Activated CD8-positive, alpha-beta memory T cell treated with anti-CD3 and anti-CD28 coated beads, Interleukin-2, amount 50 U/mL, for 4 hours (primary cell): ENCODE data around the gene SH2D5.
A peak's percentile ranks its signal among the peaks of the same experiment; 100 is the strongest.
"Not testable (repeated sequence)": the region's sequence is repeated elsewhere in the genome, so short reads cannot be mapped to it uniquely, and the experiment has no call there.

Experiments
- DNase-seq: peaks from one replicate; pipeline ENCODE4 v3.0.0-alpha.2; 2020

Gene SH2D5

DNA sequence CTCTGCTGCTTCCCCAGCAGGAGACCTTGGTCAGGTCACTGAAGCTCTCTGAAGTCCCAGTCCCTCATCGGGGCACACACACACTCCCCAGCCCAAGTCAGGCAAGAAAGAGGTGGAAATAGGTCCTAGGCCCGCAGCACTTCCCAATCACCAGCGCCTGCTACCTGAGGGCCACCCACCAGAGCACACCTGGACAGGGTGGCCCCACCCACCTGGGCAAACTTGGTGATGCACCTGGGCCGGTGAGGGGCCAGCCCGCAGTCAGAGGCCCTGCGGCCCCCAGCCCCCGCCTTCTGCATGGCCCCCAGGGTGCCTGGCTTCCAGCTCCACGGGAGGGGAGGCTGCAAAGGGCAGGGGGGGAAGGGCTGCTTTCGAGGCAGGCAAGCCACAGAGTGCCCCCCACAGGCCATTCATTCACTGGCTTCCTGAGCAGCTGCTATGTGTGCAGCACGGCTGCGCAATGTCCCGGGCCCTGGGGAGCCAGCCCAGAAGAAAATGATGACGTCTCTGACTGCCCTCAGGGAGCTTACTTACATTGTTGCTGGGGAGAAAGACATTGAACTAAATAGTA is 4.7 kb downstream of the SH2D5 start:
- no peak for DNase-seq

DNA sequence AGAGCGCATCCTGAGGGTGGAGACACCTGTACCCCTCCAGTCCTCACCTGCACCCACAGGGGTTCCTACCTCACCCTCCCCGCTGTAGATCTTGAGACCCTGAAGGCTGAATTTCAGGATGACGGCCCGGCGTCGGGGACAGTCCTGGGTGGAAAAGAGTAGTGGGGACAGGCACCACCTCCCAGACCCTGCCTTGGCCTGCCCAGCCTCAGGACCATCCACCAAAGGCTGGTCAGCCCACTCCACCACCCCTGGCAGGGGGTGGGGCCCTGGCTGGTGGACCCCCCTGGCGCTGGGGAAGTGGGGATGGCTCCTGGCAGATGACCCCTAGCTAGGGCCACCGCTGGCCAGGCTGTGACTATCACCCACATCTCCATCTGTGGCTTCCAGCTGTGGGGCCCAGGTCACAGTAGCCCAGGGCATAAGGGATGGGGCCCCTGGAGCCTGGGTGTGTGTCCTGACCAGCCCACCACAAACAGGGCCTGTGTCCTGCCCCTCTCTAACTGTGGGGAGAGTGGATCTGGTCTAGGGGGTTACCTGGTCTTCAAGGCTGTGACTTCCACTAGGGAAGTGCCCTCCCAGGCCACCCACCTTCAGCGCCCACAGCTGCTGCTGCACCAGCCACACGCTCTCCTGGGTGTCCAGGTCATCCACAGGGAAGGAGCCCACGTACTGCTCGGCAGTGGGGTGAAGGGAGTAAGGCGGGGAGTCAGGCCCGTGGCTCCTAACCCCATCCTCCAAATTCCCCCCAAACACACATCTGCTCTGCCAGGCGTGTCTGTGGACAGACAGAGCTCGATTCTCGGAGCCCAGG is 5.4 kb downstream of the SH2D5 start:
- DNase-seq, result no peak

DNA sequence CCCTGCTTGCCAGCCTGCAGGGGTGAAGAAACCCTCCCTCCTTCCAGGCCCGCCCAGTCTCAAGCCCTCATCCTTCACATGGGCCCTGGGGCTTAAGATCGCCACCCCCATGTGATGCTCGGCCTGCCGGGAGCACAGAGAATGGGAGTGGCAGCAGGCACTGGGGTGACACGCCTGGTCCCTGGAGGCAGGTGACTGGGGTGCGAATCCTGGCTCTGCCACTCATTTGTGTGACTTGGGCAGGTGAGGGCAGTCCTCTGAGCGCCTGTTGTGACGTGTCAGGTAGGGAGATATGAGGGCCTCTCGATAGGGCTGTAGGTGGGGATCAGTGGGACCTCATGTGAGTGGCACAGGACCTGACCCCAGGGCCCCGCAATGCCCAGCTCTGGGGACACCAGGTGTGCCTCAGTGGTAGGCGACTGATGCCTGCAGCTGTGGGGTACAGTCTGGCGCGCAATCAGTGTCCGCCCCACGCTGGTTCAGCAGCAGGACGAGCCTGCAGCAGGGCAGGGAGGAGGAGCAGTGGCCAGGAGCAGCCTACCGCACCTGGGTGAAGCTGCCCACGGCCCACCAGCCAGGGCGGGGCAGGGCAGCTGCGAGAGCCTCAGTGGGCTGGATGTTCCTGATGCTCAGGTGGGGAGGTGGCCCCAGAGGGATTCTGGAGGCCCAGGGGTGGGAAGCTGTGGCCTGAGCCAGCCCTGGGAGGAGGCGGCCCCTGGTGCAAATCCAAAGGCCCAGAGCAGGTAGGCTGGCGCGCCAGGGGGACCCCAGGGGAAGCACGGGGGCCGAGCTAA is 6.2 kb downstream of the SH2D5 start:
- DNase-seq, result no peak

DNA sequence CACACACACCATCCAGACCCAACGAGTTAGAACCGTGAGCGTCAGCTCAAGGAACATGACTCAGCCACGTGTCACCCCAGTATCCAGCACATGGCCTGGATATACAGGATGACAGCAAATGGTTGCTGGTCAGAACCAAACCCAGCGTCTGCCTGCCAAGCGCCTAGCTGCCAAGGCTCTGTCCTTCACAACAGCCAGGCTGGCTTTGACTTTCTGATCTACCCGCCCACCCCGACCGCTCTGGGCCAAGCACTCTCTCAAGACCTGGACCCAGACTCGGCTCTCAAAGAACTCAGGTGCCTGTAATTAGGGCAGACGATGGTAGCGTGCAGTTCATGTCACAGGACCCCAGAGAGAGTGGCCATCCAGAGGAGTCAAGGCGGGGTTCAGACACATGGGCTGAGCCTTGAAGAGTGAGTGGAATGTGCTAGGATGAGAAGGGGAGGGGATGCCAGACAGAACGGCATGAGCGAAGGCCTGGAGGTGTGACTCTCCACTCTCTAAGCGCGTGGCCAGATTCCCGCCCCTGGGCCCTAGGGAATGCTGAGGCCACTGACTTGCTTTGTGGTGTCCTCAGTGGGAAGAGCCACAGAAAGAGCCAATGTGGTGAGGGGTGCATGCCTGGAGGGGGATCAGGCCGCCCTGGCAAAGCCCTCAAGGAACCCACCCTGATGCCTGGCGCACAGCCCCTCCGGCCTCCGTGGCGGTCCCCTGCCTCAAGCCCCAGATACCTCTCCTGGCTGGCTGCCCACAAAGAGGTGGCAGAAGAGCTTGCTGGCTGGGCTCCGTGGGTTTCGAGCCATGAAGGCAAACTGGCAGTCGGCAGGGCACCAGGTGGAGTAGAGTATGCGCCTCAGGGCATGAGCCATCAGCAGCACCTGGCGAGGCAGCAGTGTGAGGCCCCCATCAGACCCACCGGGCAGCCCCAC is 7.0 kb downstream of the SH2D5 start:
- DNase-seq, result no peak

DNA sequence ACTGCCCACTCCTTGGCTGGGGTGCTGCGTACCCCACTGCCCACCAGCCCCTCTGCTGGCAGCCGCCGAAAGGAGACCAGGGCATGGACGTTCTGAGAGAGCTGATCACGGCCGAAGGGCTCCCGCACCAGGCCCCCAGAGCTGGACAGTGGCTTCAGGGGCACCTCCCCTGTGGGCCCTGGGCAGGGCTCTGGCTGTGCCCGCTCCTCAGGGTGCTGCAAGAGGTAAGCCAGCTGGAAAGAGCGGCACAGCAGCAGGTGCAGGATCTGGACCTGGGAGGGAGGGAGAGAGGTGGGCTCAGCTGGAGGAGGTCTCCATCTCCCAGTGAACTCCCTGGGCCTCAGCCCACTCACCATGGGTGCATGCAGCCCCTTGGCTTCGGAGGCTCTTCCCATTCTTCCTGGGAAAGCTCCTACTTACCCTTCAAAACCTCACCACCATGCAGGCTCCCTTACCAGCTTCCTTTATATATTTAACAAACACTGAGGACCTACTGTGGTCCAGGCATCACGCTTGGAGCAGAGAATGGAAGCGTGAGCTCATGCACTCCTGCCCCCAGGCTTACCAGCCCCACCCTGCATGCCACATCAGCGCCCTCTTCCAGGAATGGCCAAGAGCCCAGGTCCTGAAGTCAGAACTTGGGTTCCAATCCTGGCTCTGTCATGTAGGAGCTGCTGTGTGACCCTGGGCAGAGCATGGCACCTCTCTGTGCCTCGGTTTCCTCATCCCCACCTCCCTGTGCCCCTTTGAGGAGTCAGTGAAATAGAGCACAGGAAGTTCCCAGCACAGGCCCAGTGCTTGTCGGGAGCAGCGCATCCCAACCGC is 7.9 kb downstream of the SH2D5 start:
- no peak for DNase-seq

DNA sequence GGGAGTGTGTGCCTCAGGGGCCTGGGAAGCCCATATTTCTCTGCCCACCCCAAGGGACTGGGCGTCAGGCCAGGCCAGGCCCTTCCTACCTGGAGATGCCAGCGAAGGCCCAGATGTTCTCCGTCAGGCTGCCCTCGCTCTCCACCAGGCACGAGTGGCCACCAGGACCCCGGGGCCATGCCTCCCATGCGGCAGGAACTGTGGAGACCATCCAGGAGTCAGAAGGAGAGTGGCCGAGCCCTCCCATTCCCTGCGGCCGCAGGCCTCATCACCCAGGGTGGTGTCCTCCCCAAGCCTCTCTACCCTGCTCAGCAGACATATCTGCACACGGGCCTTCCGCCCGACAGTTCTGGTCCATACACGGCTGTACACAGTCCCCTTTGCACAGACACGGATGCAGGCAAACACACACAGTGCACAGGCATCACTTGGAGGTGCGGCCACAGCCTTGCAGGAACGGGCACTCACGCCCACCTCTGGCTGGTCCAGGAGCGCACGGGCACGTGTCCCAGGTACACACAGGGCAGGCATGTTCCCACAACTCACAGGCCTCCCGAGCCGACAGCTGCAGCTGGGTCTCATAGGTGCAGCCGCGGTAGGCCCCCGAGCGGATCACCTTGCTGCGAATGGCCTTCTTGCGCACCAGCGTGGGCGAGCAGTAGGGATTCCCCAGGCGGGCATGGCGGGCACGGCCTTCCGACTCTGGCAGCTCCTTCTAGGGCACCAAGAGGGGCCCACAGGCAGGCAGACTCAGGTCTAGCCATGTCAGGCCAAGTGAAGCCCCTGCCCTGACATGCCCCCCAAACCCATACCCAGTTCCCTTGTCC is 8.8 kb downstream of the SH2D5 start:
- DNase-seq, result no peak

DNA sequence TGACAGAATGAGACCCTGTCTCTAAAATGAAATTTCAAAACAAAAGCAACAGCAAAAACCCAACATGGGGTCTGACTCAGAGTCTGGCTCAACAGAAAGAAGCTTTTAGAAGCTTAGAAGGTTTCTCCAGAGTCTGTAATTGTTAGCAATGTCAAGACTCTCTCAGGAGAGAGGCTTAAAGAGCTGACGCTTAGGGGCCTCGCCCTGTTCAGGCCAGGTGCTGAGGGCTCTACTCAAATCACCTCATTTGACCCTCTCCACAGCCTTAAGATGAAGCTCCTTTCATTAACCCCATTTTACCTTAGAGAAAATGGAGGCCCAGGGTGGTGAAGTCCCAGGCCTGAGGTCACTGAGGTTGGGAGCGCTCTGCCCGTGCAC is 9.4 kb downstream of the SH2D5 start:
- DNase-seq, result no peak

DNA sequence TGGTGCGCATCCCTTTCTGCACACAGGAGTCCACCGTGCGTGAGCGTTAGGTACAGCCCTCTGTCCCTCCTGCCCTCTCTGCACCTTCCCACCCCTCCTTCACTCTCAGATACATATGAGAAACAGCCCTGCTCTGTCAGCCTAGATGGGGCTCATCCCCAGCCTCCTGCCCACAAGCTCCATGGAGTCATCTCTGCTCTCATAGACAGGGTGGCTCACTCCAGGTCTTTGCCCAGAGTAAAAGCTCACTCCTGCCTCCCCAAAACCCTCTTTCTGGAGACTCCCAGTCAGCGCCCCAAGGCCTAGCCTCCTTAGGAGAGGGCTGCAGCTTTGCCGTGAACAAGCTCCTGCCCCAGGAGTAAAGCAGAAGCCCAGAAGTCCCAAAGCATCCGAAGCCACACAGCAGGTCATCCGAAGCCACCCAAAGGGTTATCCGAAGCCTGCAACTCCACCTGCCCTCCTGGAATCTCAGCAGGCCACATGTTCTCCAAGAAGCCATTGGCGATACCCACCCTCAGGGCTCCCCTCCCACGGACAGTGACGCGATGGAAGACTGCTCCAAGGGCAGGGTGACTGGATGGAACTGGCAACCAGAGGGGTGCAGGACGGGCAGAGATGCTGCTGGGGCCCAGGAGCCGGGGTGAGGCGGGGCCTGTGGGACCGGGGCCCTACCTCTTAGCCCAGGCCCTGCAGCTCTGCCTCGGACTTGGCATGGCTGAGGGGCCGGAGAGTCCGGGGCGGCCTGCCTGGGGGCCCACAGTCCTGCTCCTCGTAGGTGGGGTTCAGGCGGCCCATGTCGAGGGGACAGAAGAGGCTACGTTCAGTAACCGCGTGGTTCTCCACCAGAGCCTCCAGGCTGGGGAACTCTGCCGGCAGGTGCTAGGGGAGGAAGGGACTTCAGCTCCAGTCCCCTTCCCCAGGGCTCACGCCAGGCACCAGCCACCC is 11.1 kb downstream of the SH2D5 start:
- no peak for DNase-seq

DNA sequence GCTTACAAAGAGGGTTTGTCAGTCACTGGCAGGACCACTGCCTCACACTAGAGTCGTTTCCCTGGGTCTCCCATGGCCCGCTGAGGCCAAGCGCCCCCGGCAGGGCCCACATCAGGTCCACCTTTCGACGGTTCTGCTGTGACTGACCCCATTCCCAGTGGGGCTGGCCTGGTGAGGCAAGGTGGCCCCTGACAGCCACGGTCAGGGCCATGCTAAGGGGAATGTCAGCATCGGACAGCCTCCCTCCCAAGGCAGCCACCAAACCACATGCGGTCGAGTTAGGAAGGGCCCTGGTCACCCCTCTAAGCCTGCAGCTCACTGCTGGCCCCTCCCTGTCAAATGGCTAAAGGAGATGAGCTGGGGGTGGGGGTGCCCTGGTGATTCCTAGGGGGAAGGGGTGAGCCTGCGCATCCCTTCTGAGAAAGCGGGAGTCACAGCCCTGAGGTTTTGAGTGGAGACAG is 11.8 kb downstream of the SH2D5 start:
- no peak for DNase-seq

DNA sequence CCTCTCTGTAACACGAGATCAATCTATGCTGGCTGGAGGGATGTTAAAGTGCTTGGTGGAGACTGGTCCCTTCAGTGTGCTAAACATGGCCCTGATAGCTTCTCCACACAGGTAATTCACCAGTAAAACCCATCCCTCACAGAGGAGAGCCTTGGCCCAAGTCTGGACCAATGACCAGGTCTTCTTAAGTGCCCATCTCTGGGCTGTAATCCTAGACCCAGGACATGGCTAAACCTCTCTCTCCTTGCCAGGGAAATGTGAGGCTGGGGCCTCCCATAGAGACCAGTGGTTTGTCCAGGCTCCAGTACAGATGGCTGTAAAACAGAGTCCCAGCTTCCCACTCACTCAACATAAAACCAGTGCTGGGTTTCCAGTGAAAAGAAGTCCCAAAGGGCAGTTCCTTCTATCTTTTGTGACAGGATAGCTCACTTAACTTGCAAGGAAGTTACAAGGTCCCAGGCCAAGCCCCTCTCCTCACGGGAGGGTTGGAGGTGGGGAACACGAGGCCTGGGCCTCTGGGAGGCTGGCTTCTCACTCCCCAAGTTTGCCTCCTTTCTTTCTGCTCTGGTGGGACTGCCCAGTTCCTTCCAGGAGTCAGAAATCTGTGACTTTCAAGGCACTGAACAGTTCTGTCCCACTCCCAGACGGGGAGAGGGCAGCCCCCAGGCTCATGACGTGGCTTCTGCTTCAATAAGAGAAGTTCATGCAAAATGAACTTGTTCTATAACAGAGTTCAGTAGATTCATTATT is 12.5 kb downstream of the SH2D5 start:
- no peak for DNase-seq

DNA sequence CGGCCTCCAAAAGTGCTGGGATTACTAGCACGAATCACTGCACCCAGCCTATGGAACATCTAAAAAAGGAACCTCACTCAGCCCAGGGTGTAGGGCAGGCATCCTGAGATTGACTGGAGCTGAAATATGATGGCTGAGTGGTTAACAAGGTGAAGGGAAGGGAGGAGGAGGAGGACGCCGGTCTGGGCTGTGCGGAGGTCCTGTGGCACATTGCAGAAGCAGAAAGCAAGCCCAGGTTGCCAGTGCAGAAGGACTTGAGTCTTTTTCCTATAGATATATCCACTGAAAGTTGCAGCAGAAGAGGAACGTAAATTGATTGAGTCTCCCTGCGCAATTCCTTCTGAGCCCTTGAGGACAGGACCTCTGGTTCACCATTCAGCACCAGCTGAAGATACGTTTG is 13.2 kb downstream of the SH2D5 start:
- DNase-seq, result no peak

DNA sequence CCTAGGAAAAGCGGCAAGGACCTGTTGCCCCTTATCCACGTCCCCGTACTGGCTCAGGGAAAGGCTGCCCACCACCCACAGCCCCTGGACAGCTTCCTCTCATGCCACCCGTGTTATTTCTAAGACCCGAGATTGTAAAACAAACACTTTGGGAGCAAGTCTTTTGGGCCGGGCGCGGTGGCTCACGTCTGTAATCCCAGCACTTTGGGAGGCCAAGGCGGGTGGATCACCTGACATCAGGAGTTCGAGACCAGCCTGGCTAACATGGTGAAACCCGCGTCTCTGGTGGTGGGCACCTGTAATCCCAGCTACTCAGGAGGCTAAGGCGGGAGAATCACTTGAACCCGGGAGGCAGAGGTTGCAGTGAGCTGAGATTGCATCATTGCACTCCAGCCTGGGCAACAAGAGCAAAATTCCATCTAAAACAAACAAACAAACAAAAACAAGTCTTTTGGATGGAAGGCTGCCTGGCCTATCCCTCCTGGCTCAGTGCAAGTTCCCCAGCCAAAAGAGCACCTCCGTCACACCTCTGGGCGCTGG is 14.1 kb downstream of the SH2D5 start:
- not testable (repeated sequence) for DNase-seq

DNA sequence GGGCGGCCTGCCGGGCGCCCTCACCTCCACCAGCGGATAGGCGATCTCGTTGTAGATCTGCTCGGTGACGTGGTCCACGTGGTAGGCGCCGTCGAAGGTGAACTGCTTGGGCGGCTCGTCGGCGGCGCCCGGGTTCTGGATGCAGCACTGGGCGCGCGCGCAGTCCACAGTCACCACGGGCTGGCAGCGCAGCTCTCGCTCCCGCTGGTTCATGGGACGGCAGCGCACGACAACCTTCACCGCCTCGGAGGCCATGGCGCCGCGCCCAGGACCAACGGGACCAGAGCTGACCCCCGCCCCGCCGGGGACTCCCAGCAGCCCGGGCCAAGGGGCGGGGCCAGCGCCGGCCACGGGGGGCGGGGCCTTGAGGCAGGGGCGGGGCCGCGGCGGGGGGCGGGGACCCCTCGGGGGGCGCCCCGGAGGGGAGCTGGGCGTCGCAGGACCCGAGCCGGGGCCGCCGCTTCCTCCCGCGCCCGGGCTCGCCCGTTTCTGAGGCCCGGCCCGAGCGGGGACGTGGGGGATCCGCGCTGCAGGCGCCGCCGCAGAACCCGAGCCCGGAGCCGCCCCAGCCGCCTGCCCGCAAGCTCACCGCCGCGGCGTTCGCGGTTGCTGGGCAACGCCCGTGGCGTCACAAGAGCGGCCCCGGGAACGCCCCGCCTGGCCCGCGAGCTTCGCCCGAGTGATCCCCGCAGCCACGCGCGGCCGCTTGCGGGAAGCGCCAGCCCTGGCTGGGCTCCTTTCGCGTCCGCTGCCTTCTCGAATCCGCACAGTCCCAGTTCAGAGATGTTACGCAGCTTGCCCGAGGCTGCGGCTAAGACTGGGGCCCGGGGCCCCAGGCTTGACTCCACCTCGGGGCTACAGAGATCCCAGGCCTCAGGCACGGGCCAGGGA is 14.8 kb downstream of the SH2D5 start, which contains the start of gene KIF17:
Gene KIF17, minus strand, starts transcription at position 556 of the 891 bp plus-strand sequence. Its CDS starts 301 bp downstream, at position 255.
- peak; percentile 64 for DNase-seq

DNA sequence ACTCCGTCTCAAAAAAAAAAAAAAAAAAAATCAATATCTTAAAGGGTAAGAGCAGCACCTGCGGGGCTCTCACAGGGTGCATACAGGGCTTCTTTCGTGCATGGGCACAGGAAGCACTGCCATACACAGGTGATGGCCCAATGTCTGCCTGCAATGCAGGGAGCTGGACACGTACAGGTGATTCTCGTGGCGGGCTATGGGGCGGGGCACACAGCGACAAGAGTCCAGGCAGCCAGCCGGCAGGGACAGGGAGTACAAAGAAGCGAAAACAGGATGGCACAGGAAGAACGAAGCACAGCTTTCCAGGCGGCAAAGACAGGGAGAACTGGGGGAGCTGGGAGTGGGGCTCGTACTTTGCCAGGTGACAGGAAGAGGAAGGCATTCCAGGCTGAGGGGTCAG is 16.3 kb downstream of the SH2D5 start:
- DNase-seq, result no peak

DNA sequence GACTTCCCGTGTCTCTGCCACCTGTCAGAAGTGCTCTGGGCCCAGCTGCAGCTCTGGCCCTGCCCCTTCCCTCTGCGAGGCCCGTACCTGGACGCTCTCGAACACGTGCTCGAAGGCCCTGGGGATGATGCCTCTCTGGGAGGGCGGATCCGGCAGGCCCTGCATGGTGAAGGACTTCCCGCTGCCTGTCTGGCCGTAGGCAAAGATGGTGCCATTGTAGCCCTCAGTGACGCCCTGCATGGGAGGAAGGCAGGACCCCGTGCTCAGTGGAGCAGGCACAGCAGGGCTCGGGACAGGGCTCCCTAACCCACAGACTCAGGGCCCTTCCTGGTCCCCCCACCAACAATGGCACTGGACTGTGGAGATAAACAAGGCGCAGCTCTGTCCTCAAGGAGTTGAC is 17.1 kb downstream of the SH2D5 start:
- DNase-seq, result no peak

DNA sequence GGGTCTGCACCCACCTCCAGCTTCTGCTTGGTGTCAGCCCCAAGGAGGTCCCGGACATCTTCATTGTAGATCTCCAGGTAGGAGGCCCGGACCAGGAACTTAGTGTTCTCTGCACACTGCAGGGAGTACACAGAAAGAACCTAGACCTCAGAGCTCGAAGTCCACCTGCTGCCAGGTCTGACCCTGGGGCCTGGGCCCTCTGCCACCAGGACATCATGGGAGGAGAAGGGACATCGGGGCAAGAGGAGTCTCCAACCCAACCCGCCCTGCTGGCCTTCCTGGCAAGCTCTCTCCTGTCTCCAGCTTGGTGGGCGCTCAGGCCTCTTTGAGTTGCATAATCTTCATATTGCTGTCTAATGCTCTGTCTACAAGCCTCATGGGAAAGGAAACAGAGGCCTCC is 19.1 kb downstream of the SH2D5 start:
- no peak for DNase-seq

DNA sequence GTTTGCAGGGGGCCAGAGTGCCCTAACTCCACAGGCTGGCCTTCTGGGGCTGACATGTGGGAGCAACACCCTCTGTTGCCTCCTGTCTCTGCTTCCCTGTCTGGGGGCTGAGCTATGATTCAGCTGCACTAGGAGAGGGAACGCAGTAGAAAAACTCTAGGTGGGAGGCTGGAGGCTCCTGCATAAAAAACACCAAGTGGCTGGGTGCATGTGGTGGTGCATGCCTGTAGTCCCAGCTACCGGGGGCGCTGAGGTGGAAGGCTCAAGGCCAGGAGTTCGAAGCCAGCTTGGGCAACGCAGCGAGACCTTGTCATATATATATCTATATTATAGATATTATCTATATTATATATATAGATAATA is 20.3 kb downstream of the SH2D5 start:
- DNase-seq, result no peak
